ENCODE data around the gene LINS1.

LINS1 gene

DNA sequence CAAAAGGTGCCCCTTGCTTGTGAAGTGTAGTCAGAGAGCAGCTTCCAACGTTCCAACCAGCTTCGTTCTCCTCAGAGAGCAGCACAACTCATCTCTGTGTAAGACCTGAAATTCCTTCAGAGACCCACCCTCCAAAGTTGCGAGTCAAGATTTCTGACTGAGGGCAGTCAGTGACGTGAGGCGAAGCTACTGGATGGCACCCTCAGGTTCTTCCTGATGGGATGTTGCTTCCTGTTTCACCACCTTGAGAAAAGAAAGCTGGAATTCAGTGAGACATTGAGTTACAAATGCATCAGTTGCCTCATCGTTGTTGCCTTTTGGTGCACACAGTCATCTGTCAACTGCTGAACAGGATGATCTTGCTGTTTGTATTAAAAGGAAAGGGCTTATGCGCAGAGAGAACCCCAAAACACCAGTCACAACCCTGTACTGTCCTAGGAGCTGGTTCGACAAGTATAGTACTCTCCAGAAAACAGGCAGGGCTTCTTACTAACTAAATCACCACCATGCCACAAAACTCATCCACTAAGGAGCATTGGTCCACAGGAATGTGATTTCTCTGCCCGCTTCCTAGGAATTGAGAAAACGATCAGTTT is 73.1 kb downstream of the LINS1 start, which contains the start of gene CERS3:
Gene CERS3 (minus strand): TSS at position 118 of the 596 bp plus-strand sequence. CDS start 27,101 bp downstream, outside the sequence.
- TF ChIP-seq, protein P1, sequence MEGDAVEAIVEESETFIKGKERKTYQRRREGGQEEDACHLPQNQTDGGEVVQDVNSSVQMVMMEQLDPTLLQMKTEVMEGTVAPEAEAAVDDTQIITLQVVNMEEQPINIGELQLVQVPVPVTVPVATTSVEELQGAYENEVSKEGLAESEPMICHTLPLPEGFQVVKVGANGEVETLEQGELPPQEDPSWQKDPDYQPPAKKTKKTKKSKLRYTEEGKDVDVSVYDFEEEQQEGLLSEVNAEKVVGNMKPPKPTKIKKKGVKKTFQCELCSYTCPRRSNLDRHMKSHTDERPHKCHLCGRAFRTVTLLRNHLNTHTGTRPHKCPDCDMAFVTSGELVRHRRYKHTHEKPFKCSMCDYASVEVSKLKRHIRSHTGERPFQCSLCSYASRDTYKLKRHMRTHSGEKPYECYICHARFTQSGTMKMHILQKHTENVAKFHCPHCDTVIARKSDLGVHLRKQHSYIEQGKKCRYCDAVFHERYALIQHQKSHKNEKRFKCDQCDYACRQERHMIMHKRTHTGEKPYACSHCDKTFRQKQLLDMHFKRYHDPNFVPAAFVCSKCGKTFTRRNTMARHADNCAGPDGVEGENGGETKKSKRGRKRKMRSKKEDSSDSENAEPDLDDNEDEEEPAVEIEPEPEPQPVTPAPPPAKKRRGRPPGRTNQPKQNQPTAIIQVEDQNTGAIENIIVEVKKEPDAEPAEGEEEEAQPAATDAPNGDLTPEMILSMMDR (IDR thresholded peaks at IDR 0.05; ENCODE audit: borderline replicate concordance, control extremely low read depth, extremely low read depth, insufficient read depth, missing control alignments): no peak
- in situ Hi-C loops (cut with MboI; ENCODE audit: low sequenced_read_pairs, unreplicated experiment): no loop called here
- no peak for DNase-seq (ENCODE audit: low spot score)

DNA sequence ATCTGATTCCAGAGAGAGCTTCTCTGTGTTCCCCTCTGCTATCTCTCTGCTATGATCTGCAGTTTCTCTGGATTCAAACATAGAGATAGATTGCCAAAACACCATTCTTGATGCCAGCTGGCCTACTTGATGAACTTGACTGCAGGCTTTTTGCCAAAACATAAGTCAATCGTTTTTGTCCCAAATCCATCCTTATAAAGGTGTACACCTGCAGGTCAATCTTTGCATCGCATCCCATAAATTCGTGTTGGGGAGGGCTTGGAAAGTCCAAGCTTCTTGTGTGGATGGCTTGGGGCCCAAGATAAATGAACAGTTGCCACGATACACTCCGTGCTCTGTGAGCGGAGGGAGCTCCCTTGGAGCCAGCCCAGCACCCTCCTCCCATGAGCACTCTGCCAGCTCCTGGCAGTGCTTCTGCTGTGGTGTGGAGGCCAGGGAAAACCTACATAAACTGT is 75.9 kb downstream of the LINS1 start:
- in situ Hi-C loops (cut with MboI; ENCODE audit: low sequenced_read_pairs, unreplicated experiment): no loop called here
- TF ChIP-seq, protein P1 (IDR thresholded peaks at IDR 0.05; ENCODE audit: borderline replicate concordance, control extremely low read depth, extremely low read depth, insufficient read depth, missing control alignments): no peak
- DNase-seq (ENCODE audit: low spot score): no peak

DNA sequence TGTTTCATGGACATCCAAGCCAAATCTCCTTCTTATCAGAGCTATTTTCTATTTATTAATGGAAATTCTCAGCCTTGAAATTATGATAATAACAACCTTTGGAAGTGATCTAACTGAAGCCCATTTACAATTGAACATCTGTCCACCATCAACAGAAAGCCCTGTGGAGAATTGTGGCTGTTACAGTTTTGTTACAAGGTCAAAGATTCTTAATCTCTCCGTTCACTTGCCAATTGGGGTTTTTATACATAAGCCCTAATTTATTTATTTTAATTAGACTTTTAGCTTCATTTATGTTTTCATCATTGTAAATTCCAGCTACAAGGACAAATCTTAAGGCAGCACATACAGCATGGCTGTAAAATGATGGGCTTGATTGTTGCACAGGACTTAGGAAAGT is 76.5 kb downstream of the LINS1 start:
- TF ChIP-seq, protein P1 (IDR thresholded peaks at IDR 0.05; ENCODE audit: borderline replicate concordance, control extremely low read depth, extremely low read depth, insufficient read depth, missing control alignments): no peak
- in situ Hi-C loops (cut with MboI; ENCODE audit: low sequenced_read_pairs, unreplicated experiment): no loop called here
- no peak for DNase-seq (ENCODE audit: low spot score)

DNA sequence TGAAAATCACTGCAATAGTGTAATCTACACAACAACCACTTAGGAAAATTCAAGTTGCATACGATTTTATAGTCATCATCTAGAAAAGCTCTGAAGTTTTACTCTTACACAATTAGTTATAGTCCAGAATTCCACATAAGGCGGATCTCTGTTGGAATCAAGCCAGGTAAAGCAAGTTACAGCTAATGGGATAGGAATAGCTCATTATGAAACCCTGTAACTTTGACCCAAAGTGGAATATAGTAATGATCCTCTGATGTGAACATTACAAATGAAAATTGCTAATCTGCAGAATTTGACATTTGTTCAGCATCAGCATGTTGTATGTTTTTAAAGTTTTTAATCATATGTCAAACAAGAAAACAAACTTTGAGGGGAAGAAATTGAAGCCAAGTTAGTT is 77.7 kb downstream of the LINS1 start:
- DNase-seq (ENCODE audit: low spot score): no peak
- TF ChIP-seq, protein P1 (IDR thresholded peaks at IDR 0.05; ENCODE audit: borderline replicate concordance, control extremely low read depth, extremely low read depth, insufficient read depth, missing control alignments): no peak
- in situ Hi-C loops (cut with MboI; ENCODE audit: low sequenced_read_pairs, unreplicated experiment): no loop called here

DNA sequence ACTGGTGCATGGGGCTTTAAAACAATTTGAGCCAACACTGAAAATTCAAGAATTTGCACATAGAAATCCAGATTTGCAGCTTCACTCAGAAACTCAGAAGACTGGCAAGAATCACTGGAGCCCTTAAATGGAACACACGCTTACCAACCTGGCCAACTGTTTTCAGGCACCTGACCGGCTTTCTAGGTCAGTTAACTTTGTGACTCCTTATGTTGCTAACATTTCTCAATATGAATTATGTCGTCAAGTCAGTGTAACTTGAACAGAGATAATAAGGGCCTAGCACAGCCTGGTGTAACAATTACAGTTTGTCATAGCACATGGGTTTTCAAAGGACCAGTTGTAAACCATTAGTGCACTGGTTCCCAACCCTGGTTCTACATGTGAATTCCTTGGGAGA is 80.1 kb downstream of the LINS1 start:
- in situ Hi-C loops (cut with MboI; ENCODE audit: low sequenced_read_pairs, unreplicated experiment): no loop called here
- DNase-seq (ENCODE audit: low spot score): no peak
- TF ChIP-seq, protein P1 (IDR thresholded peaks at IDR 0.05; ENCODE audit: borderline replicate concordance, control extremely low read depth, extremely low read depth, insufficient read depth, missing control alignments): no peak

DNA sequence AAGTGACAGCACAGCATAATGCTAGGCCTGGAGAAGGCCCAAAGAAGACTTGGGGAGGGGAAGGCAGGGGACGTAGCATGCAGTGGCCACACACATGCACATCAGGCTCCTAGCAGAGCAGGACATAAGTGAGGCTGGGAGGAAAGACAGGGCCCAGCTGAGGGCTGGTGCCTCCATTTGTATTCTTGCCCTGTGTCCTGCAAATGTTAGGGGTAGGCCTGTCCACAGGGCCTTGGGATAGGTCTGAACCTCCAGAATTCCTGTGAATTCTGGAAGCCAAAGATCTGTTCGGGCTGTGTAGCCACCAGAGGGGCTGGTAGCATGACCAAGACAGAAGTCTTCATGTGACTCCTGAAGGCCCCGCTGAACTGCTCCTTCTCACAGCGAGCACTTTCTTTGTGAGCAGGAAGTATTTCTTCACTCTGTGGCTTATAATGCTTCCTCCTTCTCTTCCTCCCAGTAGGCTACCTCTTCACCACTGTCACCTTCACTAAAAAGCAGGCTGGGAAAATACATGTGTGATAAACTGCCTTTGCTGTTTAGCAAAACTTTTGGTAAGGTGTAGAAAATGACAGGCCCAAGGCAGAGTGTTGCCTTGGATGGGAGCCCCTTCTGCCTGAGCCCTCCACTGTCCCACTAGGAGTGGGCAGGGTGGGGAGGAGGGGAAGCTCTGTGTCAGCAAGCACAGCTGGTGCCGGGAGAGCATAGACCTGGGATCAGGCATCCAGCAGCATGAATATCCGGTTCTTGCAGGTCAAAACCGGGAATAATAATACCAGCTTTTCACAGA is 81.7 kb downstream of the LINS1 start:
- in situ Hi-C loops (cut with MboI; ENCODE audit: low sequenced_read_pairs, unreplicated experiment): no loop called here
- DNase-seq (ENCODE audit: low spot score): no peak
- TF ChIP-seq, protein P1 (IDR thresholded peaks at IDR 0.05; ENCODE audit: borderline replicate concordance, control extremely low read depth, extremely low read depth, insufficient read depth, missing control alignments): no peak

All from GM13976 (cell line).